OCI-LY7 (cell line): ENCODE results near the gene SLC2A4RG. TPM values are rescaled to one million over a fixed set of nuclear protein-coding genes. Genes with fewer than 3 reads are reported as not detected.

Source experiments
- BruUV-seq: library from RNA; stranded (reverse); fragments of 400-500 nt; replicated peaks from 2 replicates; lab custom pipeline; 2021; lab: Mats Ljungman, UMichigan
- CTCF ChIA-PET: fragments of 300-600 bp; sonication (Branson Sonifier 250); formaldehyde crosslinking; loops from one replicate; lab custom pipeline; 2022; ENCODE audit warnings: antibody characterized with exemption; ENCODE audit not compliant: unreplicated experiment; lab: Charles Lee
- POLR2A ChIA-PET: fragments of 300-600 bp; sonication (Branson Sonifier 250); formaldehyde crosslinking; loops from one replicate; lab custom pipeline; 2022; ENCODE audit warnings: antibody characterized with exemption; lab: Charles Lee
- DNase-seq: peaks from one replicate; pipeline ENCODE4 v3.0.0-alpha.2; 2015; ENCODE audit warnings: low spot score
- H2AFZ ChIP-seq: fragments of 200-600 bp; sonication (generic), shearing (Covaris generic); 2 replicates; pipeline ENCODE4 v1.6.1; 2014; ENCODE audit warnings: mild to moderate bottlenecking, antibody characterized with exemption, low read length, moderate library complexity
- H3K27ac ChIP-seq: fragments of 200-600 bp; sonication (generic); 2 replicates; pipeline ENCODE4 v1.5.1; 2014; ENCODE audit warnings: mixed run types, low read depth, mild to moderate bottlenecking, moderate library complexity, low read length, inconsistent platforms; ENCODE audit not compliant: poor library complexity, severe bottlenecking
- H3K36me3 ChIP-seq: fragments of 200-600 bp; sonication (generic); 2 replicates; pipeline ENCODE4 v1.6.1; 2014; ENCODE audit warnings: mild to moderate bottlenecking, antibody characterized with exemption, low read length, moderate library complexity, mixed read lengths; ENCODE audit not compliant: insufficient read depth
- H3K4me1 ChIP-seq: fragments of 200-600 bp; sonication (generic); 2 replicates; pipeline ENCODE4 v1.5.1; 2014; ENCODE audit warnings: mild to moderate bottlenecking, low read length; ENCODE audit not compliant: insufficient read depth, poor library complexity, severe bottlenecking
- H3K4me2 ChIP-seq: fragments of 200-600 bp; sonication (generic); 2 replicates; pipeline ENCODE4 v1.6.1; 2014; ENCODE audit warnings: mild to moderate bottlenecking, low read length
- H3K4me3 ChIP-seq: fragments of 200-600 bp; sonication (generic); 2 replicates; pipeline ENCODE4 v1.5.1; 2014; ENCODE audit warnings: mild to moderate bottlenecking, low read depth, low read length; ENCODE audit not compliant: poor library complexity, severe bottlenecking
- H3K79me2 ChIP-seq: fragments of 200-600 bp; sonication (generic); 2 replicates; pipeline ENCODE4 v1.6.1; 2016; ENCODE audit warnings: low read depth, mild to moderate bottlenecking, low read length, moderate library complexity, mixed read lengths; ENCODE audit not compliant: insufficient read depth
- H3K9me2 ChIP-seq: fragments of 200-600 bp; sonication (generic); 2 replicates; pipeline ENCODE4 v1.6.1; 2016; ENCODE audit warnings: mild to moderate bottlenecking, low read length, mixed read lengths; ENCODE audit not compliant: insufficient read depth
- H3K9me3 ChIP-seq: fragments of 200-600 bp; sonication (generic); 2 replicates; pipeline ENCODE4 v1.6.1; 2014; ENCODE audit warnings: mild to moderate bottlenecking, mixed run types, low read length, mixed read lengths
- H4K20me1 ChIP-seq: fragments of 200-600 bp; sonication (generic); 2 replicates; pipeline ENCODE4 v1.6.1; 2014; ENCODE audit warnings: mild to moderate bottlenecking, antibody characterized with exemption, low read length, moderate library complexity, mixed read lengths; ENCODE audit not compliant: insufficient read depth
- CTCF ChIP-seq: fragments of 200-600 bp; sonication (generic); conservative IDR thresholded peaks from 2 replicates; pipeline ENCODE4 v1.5.1; 2014; ENCODE audit warnings: mild to moderate bottlenecking, antibody characterized with exemption, low read length, moderate library complexity, mixed read lengths
- EZH2phosphoT487 ChIP-seq: fragments of 200-600 bp; sonication (generic); IDR thresholded peaks from 2 replicates; pipeline ENCODE4 v1.6.1; 2018; ENCODE audit warnings: low read depth, borderline replicate concordance, mild to moderate bottlenecking, mixed run types, antibody characterized with exemption, low read length, moderate library complexity, mixed read lengths
- intact Hi-C: fragments of 100-400 bp; cut with micrococcal nuclease; formaldehyde crosslinking; loops from one replicate; pipeline ENCODE4 v1.10.0; 2022; ENCODE audit not compliant: unreplicated experiment
- total RNA-seq, 2 experiments: library from RNA; depleted of rRNA in 1 of 2; stranded (reverse); fragments of >200 nt in 1 of 2; shearing (Covaris generic) in 1 of 2; gene quantifications; 2 replicates each; pipeline ENCODE4 v1.2.3, GENCODE V29; 2014 to 2022

The SLC2A4RG gene
- total RNA-seq, 2 experiments from 2014 or later, result 77.9 to 113 TPM

DNA sequence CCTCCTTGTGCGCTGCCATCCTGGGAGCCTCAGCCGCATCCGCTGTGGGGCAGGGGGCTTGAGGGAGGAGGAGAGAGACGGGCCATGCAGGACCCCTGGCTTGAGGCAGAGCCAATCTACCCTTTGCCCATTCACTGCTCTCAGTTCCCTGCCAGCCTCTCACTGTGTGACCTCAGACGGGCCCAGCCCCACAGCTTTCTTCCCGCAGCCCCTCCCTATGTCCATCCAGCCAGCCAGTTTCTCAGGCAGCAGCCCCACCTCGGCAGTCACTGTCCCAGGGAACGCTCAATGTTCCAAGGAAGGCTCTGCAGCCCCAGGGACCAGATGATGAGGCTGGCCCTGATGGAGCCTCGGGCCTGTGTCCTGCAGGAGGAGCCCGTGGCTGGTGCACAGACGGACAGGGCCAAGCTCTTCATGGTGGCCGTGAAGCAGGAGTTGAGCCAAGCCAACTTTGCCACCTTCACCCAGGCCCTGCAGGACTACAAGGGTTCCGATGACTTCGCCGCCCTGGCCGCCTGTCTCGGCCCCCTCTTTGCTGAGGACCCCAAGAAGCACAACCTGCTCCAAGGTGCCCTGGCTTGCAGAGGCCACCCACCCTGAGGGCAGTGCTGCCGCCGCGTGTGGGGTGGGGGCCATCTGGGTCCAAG lies 47.0 kb upstream of the SLC2A4RG start:
- intact Hi-C loops, result no loop called here
- CTCF ChIA-PET, result no interaction called here
- Histone ChIP-seq H3K27ac (no peak overlapping the region), H3K36me3 (peaks cover 26% of the 10 kb centered on the region), H3K9me3 (no peaks in the 10 kb centered on the region), H2AFZ (no peak overlapping the region), H4K20me1 (no peaks in the 10 kb centered on the region), H3K79me2 (no peaks in the 10 kb centered on the region), H3K4me2 (no peak overlapping the region), H3K4me1 (no peaks in the 10 kb centered on the region), H3K4me3 (no peak overlapping the region), H3K9me2 (no peaks in the 10 kb centered on the region)
- no peak for DNase-seq
- BruUV-seq, result no TSS peak
- POLR2A ChIA-PET, result no interaction called here
- TF ChIP-seq EZH2phosphoT487 (no peak), CTCF (no peak)

DNA sequence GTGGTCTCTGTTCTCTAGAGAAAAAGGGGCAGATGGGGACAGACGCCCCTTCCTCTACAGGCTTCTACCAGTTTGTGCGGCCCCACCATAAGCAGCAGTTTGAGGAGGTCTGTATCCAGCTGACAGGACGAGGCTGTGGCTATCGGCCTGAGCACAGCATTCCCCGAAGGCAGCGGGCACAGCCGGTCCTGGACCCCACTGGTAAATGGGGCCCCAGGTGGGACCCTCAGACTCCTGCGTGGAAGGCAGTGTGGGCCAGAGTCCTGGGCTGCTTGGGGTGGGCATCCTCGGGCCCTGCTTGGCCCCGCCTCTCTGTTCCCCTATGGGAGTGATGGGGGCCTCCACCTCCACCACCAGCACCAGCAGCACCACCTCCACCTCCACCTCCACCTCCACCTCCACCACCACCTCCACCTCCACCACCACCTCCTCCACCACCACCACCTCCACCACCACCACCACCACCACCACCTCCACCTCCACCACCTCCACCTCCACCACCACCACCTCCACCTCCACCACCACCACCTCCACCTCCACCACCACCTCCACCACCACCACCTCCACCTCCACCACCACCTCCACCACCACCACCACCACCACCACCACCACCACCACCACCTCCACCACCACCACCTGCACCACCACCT lies 46.4 kb upstream of the SLC2A4RG start:
- POLR2A ChIA-PET, result interaction anchor here (1.0 kb wide), 1 partner anchor 171 kb away, joined by 4 read pairs; no protein-coding TSS in a partner anchor

More for the DNA sequence above, 46.4 kb upstream of the SLC2A4RG start:
- no peak overlapping the region for H3K4me2 ChIP-seq
- intact Hi-C loops, result no loop called here
- H3K27ac ChIP-seq, result no peak overlapping the region
- peaks cover 26% of the 10 kb centered on the region for H3K36me3 ChIP-seq
- no peak overlapping the region for H2AFZ ChIP-seq
- CTCF ChIA-PET, result no interaction called here
- H3K9me3 ChIP-seq, result no peaks in the 10 kb centered on the region
- no TSS peak for BruUV-seq
- DNase-seq, result no peak
- no peaks in the 10 kb centered on the region for H3K4me1 ChIP-seq
- TF ChIP-seq EZH2phosphoT487 (no peak), CTCF (no peak)
- no peaks in the 10 kb centered on the region for H4K20me1 ChIP-seq
- H3K79me2 ChIP-seq, result no peaks in the 10 kb centered on the region
- no peak overlapping the region for H3K4me3 ChIP-seq
- H3K9me2 ChIP-seq, result no peaks in the 10 kb centered on the region
